ENCODE results near the gene ZNF888.
"Not testable (repeated sequence)": the region's sequence is repeated elsewhere in the genome, so short reads cannot be mapped to it uniquely, and the experiment has no call there.

ZNF888 gene

DNA sequence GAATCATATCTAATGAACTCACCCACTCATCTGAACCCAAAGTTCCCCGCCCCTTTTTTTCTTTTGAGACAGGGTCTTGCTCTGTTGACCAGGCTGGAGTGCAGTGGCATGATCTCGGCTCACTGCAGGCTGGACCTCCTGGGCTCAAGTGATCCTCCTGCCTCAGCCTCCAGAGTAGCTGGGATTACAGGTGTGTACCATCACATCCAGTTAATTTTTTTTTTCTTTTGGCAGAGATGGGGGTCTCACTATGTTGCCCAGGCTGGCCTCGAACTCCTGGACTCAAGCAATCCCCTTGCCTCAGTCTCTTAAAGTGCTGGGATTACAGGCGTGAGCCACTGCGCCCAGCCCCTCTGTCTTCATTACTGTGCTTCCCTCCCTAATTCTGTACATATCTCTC lies 17.7 kb upstream of the ZNF888 start:
- H3K9ac ChIP-seq (ENCODE audit: low read depth, low read length, poor library complexity); H3K23ac ChIP-seq (ENCODE audit: low read depth, low read length, poor library complexity); H4K91ac ChIP-seq (ENCODE audit: low read depth, low read length, poor library complexity); H3K4me1 ChIP-seq (ENCODE audit: control insufficient read depth in 2 of 2, insufficient read depth in 1 of 2, low read depth in 1 of 2, low read length in 2 of 2); H3K27ac ChIP-seq (replicated peaks; ENCODE audit: low read length); H3K4ac ChIP-seq (ENCODE audit: low read length); H2BK15ac ChIP-seq (ENCODE audit: low read length); H3K14ac ChIP-seq (ENCODE audit: low read length); H3K18ac ChIP-seq (ENCODE audit: low read length); H3K4me3 ChIP-seq (ENCODE audit: low read length in 2 of 2); H4K8ac ChIP-seq (ENCODE audit: low read depth, low read length); H2AFZ ChIP-seq (ENCODE audit: low read length); H2BK12ac ChIP-seq (ENCODE audit: low read length); H3K4me2 ChIP-seq (ENCODE audit: insufficient read depth, low read length, poor library complexity, severe bottlenecking); H3K27me3 ChIP-seq (ENCODE audit: control insufficient read depth in 3 of 3, insufficient read depth in 3 of 3, low read depth in 1 of 3, low read length in 3 of 3); H2BK5ac ChIP-seq (ENCODE audit: low read length); H3K79me1 ChIP-seq (ENCODE audit: low read depth, low read length); H2BK120ac ChIP-seq (ENCODE audit: low read depth, low read length); H2AK5ac ChIP-seq (ENCODE audit: low read depth, low read length); DNase-seq (ENCODE audit: low spot score): not testable (repeated sequence)
- Histone ChIP-seq H3K9me3 (replicated peaks in 1 of 2; ENCODE audit: control insufficient read depth in 2 of 2, insufficient read depth in 1 of 2, low read depth in 1 of 2, low read length in 2 of 2) (peaks cover 1 to 21% of the 10 kb centered on the region in 2 donors), H3K36me3 (replicated peaks in 1 of 2; ENCODE audit: control insufficient read depth in 2 of 2, insufficient read depth in 2 of 2, low read length in 2 of 2) (peaks cover 2 to 16% of the 10 kb centered on the region in 2 donors)
- no CpG with 5 or more reads among the region's 5 CpGs for WGBS, 2 donors (ENCODE audit: extremely low coverage in 2 of 2, insufficient read length in 2 of 2, insufficient replicate concordance in 1 of 2)

DNA sequence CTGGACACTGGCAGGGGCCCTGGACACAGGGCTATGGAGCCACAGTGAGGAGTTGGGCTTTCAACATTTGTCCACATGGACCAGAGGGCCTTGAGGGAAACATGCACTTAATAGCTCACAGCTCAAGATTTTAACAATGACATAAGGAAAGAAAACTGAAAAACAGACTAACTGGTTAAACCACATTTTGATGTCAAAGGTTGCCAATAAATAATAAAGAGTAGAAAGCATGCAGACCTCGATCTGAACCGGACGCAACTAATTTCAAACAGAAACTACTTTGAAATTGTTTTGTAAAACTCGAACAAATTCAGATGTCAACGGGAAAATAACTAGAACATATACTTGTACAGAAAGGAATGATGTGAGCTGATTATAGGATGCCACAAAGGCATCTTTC lies 15.5 kb upstream of the ZNF888 start:
- Histone ChIP-seq H2AFZ (ENCODE audit: low read length) (no peak overlapping the region), H3K18ac (ENCODE audit: low read length) (no peak overlapping the region), H3K9me3 (replicated peaks in 1 of 2; ENCODE audit: control insufficient read depth in 2 of 2, insufficient read depth in 1 of 2, low read depth in 1 of 2, low read length in 2 of 2) (peaks cover 1 to 40% of the 10 kb centered on the region in 2 donors), H3K36me3 (replicated peaks in 1 of 2; ENCODE audit: control insufficient read depth in 2 of 2, insufficient read depth in 2 of 2, low read length in 2 of 2) (peaks cover 2 to 32% of the 10 kb centered on the region in 2 donors), H3K9ac (ENCODE audit: low read depth, low read length, poor library complexity) (no peak overlapping the region), H4K91ac (ENCODE audit: low read depth, low read length, poor library complexity) (no peak overlapping the region), H3K4ac (ENCODE audit: low read length) (no peak overlapping the region), H2BK15ac (ENCODE audit: low read length) (no peak overlapping the region), H3K23ac (ENCODE audit: low read depth, low read length, poor library complexity) (no peak overlapping the region), H4K8ac (ENCODE audit: low read depth, low read length) (no peak overlapping the region), H3K27me3 (ENCODE audit: control insufficient read depth in 3 of 3, insufficient read depth in 3 of 3, low read depth in 1 of 3, low read length in 3 of 3) (no peaks in the 10 kb centered on the region), H3K4me3 (ENCODE audit: low read length in 2 of 2) (no peak overlapping the region), H3K27ac (replicated peaks; ENCODE audit: low read length) (no peak overlapping the region), H2BK12ac (ENCODE audit: low read length) (no peak overlapping the region), H3K4me2 (ENCODE audit: insufficient read depth, low read length, poor library complexity, severe bottlenecking) (no peak overlapping the region), H3K4me1 (ENCODE audit: control insufficient read depth in 2 of 2, insufficient read depth in 1 of 2, low read depth in 1 of 2, low read length in 2 of 2) (peaks cover 0 to 3% of the 10 kb centered on the region in 2 donors), H3K79me1 (ENCODE audit: low read depth, low read length) (peaks cover 6% of the 10 kb centered on the region), H3K14ac (ENCODE audit: low read length) (no peak overlapping the region), H2BK5ac (ENCODE audit: low read length) (no peak overlapping the region), H2BK120ac (ENCODE audit: low read depth, low read length) (no peak overlapping the region), H2AK5ac (ENCODE audit: low read depth, low read length) (no peak overlapping the region)
- no peak for DNase-seq (ENCODE audit: low spot score)
- no CpG with 5 or more reads among the region's 5 CpGs for WGBS, 2 donors (ENCODE audit: extremely low coverage in 2 of 2, insufficient read length in 2 of 2, insufficient replicate concordance in 1 of 2)

DNA sequence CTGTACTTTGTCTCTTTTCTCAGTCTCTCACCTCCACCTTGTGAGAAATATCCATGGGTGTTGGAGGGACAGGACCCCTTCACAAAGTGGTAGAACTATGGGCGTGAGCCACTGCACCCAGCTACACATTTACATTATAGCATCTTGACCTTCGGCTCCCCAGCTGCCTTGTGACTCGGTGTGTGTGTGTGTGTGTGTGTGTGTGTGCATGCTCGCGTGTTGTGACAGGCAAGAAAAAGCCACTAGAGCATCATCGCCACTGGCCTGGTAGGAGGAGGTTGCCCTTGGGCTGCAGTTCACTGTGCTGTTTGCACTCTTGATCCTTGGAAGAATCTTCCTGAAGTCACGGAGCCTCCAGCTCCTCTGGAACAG lies 13.7 kb upstream of the ZNF888 start:
- Histone ChIP-seq H3K4me3 (ENCODE audit: low read length in 2 of 2) (no peak overlapping the region), H3K14ac (ENCODE audit: low read length) (no peak overlapping the region), H2BK15ac (ENCODE audit: low read length) (no peak overlapping the region), H2AK5ac (ENCODE audit: low read depth, low read length) (no peak overlapping the region), H2BK12ac (ENCODE audit: low read length) (no peak overlapping the region), H3K9me3 (replicated peaks in 1 of 2; ENCODE audit: control insufficient read depth in 2 of 2, insufficient read depth in 1 of 2, low read depth in 1 of 2, low read length in 2 of 2) (peaks cover 1 to 45% of the 10 kb centered on the region in 2 donors), H3K23ac (ENCODE audit: low read depth, low read length, poor library complexity) (no peak overlapping the region), H2BK5ac (ENCODE audit: low read length) (no peak overlapping the region), H3K27ac (replicated peaks; ENCODE audit: low read length) (no peak overlapping the region), H4K91ac (ENCODE audit: low read depth, low read length, poor library complexity) (no peak overlapping the region), H3K27me3 (ENCODE audit: control insufficient read depth in 3 of 3, insufficient read depth in 3 of 3, low read depth in 1 of 3, low read length in 3 of 3) (no peaks in the 10 kb centered on the region), H3K4me2 (ENCODE audit: insufficient read depth, low read length, poor library complexity, severe bottlenecking) (no peak overlapping the region), H3K4me1 (ENCODE audit: control insufficient read depth in 2 of 2, insufficient read depth in 1 of 2, low read depth in 1 of 2, low read length in 2 of 2) (no peaks in the 10 kb centered on the region), H3K36me3 (replicated peaks in 1 of 2; ENCODE audit: control insufficient read depth in 2 of 2, insufficient read depth in 2 of 2, low read length in 2 of 2) (peaks cover 2 to 36% of the 10 kb centered on the region in 2 donors), H3K18ac (ENCODE audit: low read length) (no peak overlapping the region), H2BK120ac (ENCODE audit: low read depth, low read length) (no peak overlapping the region), H3K4ac (ENCODE audit: low read length) (no peak overlapping the region), H2AFZ (ENCODE audit: low read length) (no peak overlapping the region), H3K9ac (ENCODE audit: low read depth, low read length, poor library complexity) (no peak overlapping the region), H3K79me1 (ENCODE audit: low read depth, low read length) (peaks cover 6% of the 10 kb centered on the region), H4K8ac (ENCODE audit: low read depth, low read length) (no peak overlapping the region)
- no peak for DNase-seq (ENCODE audit: low spot score)
- no CpG with 5 or more reads among the region's 7 CpGs for WGBS, 2 donors (ENCODE audit: extremely low coverage in 2 of 2, insufficient read length in 2 of 2, insufficient replicate concordance in 1 of 2)

DNA sequence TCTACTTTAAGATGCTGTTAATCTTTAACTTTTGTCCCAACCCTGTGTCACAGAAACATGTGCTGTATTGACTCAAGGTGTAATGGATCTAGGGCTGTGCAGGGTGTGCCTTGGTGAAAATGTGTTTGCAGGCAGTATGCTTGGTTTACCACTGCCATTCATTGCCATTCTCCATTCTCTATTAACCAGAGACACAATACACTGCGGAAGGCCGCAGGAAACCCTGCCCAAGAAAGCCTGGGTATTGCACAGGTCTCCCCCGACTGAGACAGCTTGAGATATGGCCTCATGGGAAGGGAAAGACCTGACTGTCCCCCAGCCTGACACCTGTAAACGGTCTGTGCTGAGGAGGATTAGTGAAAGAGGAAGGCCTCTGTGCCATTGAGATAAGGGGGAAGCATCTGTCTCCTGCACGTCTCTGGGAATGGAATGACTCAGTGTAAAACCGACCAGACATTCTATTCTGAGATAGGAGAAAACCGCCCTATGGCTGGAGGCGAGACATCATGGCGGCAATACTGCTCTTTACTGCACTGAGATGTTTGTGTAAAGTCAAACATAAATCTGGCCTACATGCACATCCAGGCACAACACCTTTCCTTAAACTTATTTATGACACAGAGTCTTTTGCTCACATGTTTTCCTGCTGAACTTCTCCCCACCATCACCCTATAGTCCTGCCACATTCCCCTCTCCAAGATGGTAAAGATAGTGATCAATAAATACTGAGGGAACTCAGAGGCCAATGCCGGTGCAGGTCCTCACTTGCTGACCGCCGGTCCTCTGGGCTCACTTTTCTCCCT lies 13.1 kb upstream of the ZNF888 start:
- H3K79me1 ChIP-seq (ENCODE audit: low read depth, low read length): peaks cover 6% of the 10 kb centered on the region
- H3K4me1 ChIP-seq (ENCODE audit: control insufficient read depth in 2 of 2, insufficient read depth in 1 of 2, low read depth in 1 of 2, low read length in 2 of 2): no peaks in the 10 kb centered on the region
- H4K8ac ChIP-seq (ENCODE audit: low read depth, low read length): no peak overlapping the region
- no peak overlapping the region for H3K27ac ChIP-seq (replicated peaks; ENCODE audit: low read length)
- no peak overlapping the region for H2AK5ac ChIP-seq (ENCODE audit: low read depth, low read length)
- no peak overlapping the region for H2BK120ac ChIP-seq (ENCODE audit: low read depth, low read length)
- no peak for DNase-seq (ENCODE audit: low spot score)
- H3K14ac ChIP-seq (ENCODE audit: low read length): no peak overlapping the region
- H3K4me2 ChIP-seq (ENCODE audit: insufficient read depth, low read length, poor library complexity, severe bottlenecking): no peak overlapping the region
- no CpG with 5 or more reads among the region's 12 CpGs for WGBS, 2 donors (ENCODE audit: extremely low coverage in 2 of 2, insufficient read length in 2 of 2, insufficient replicate concordance in 1 of 2)
- no peak overlapping the region for H3K9ac ChIP-seq (ENCODE audit: low read depth, low read length, poor library complexity)
- no peaks in the 10 kb centered on the region for H3K27me3 ChIP-seq (ENCODE audit: control insufficient read depth in 3 of 3, insufficient read depth in 3 of 3, low read depth in 1 of 3, low read length in 3 of 3)
- no peak overlapping the region for H3K18ac ChIP-seq (ENCODE audit: low read length)
- no peak overlapping the region for H2BK15ac ChIP-seq (ENCODE audit: low read length)
- peaks cover 2 to 36% of the 10 kb centered on the region in 2 donors for H3K36me3 ChIP-seq (replicated peaks in 1 of 2; ENCODE audit: control insufficient read depth in 2 of 2, insufficient read depth in 2 of 2, low read length in 2 of 2)
- no peak overlapping the region for H3K23ac ChIP-seq (ENCODE audit: low read depth, low read length, poor library complexity)
- no peak overlapping the region for H2BK12ac ChIP-seq (ENCODE audit: low read length)
- peaks cover 1 to 45% of the 10 kb centered on the region in 2 donors for H3K9me3 ChIP-seq (replicated peaks in 1 of 2; ENCODE audit: control insufficient read depth in 2 of 2, insufficient read depth in 1 of 2, low read depth in 1 of 2, low read length in 2 of 2)
- H4K91ac ChIP-seq (ENCODE audit: low read depth, low read length, poor library complexity): no peak overlapping the region
- H2BK5ac ChIP-seq (ENCODE audit: low read length): no peak overlapping the region
- no peak overlapping the region for H2AFZ ChIP-seq (ENCODE audit: low read length)
- no peak overlapping the region for H3K4ac ChIP-seq (ENCODE audit: low read length)
- H3K4me3 ChIP-seq (ENCODE audit: low read length in 2 of 2): no peak overlapping the region
